SW 1271 (cell line): ENCODE data around the gene LZTS2.
A peak's percentile ranks its signal among the peaks of the same experiment; 100 is the strongest.
"Not testable (repeated sequence)": the region's sequence is repeated elsewhere in the genome, so short reads cannot be mapped to it uniquely, and the experiment has no call there.

Experiments
- DNase-seq, 2 experiments: peaks; one replicate each; lab custom pipeline; 2025; lab: John Stamatoyannopoulos, UW

The LZTS2 gene

GRCh38 chr10:100999742-101000126 is at the start of gene LZTS2:
Gene LZTS2 (plus strand): TSS chr10:100999808. CDS start chr10:101002539, 2,731 bp downstream.
- no peak for DNase-seq

GRCh38 chr10:100960251-100960650 is 39.4 kb upstream of the LZTS2 start:
- no peak for DNase-seq

GRCh38 chr10:100962351-100963080 is 37.1 kb upstream of the LZTS2 start:
- DNase-seq, result no peak

- no peak for DNase-seq
These were observed 35.8 kb upstream of the LZTS2 start for GRCh38 chr10:100963826-100964225.

- DNase-seq, result no peak
These were observed 33.8 kb upstream of the LZTS2 start for GRCh38 chr10:100965820-100966219.

- DNase-seq, result no peak
These were observed 32.7 kb upstream of the LZTS2 start for GRCh38 chr10:100966887-100967286.

GRCh38 chr10:100967332-100967731 is 32.3 kb upstream of the LZTS2 start:
- DNase-seq, result no peak

GRCh38 chr10:100968062-100968736 is 31.4 kb upstream of the LZTS2 start:
- no peak for DNase-seq

- DNase-seq, result no peak
These were observed 30.8 kb upstream of the LZTS2 start for GRCh38 chr10:100968863-100969186.

- DNase-seq, result peak in 1 of 2 experiments; percentile 9
These were observed 30.2 kb upstream of the LZTS2 start, which contains the start of gene SEMA4G for GRCh38 chr10:100969187-100970075. Gene SEMA4G (plus strand): TSS chr10:100969504. CDS start chr10:100972913, 3,409 bp downstream.

- DNase-seq, result no peak
These were observed 29.3 kb upstream of the LZTS2 start for GRCh38 chr10:100970076-100970913.

GRCh38 chr10:100970914-100971811 is 28.4 kb upstream of the LZTS2 start:
- no peak for DNase-seq

GRCh38 chr10:100972115-100972903 is 27.3 kb upstream of the LZTS2 start:
- DNase-seq, result no peak

GRCh38 chr10:100972904-100973535 is 26.6 kb upstream of the LZTS2 start:
- DNase-seq, result no peak

- DNase-seq, result not testable (repeated sequence)
These were observed 24.2 kb upstream of the LZTS2 start for GRCh38 chr10:100975397-100975796.

GRCh38 chr10:100976906-100977305 is 22.7 kb upstream of the LZTS2 start:
- DNase-seq, result no peak

GRCh38 chr10:100977436-100977835 is 22.2 kb upstream of the LZTS2 start:
- DNase-seq, result no peak

GRCh38 chr10:100978121-100978900 is 21.3 kb upstream of the LZTS2 start:
- DNase-seq, result no peak

GRCh38 chr10:100978901-100979195 is 20.8 kb upstream of the LZTS2 start:
- DNase-seq, result no peak
